ENCODE measurements around the gene CDKN2A. TPM values are rescaled to one million over a fixed set of nuclear protein-coding genes. Genes with fewer than 3 reads are reported as not detected.

Gene CDKN2A
- total RNA-seq, 1 experiment from 2014 or later: not detected

GRCh38 chr9:21982861-21983560 lies 11.2 kb downstream of the CDKN2A start:
- Histone ChIP-seq H3K27me3 (ENCODE audit: control insufficient read depth, insufficient read depth, low read length) (no peaks in the 10 kb centered on the region), H3K9me3 (ENCODE audit: control insufficient read depth, insufficient read depth, low read depth, low read length) (no peaks in the 10 kb centered on the region), H3K36me3 (ENCODE audit: control insufficient read depth, insufficient read depth, low read length) (no peaks in the 10 kb centered on the region), H3K4me1 (ENCODE audit: control insufficient read depth, insufficient read depth, low read length) (no peaks in the 10 kb centered on the region), H3K27ac (ENCODE audit: low read length) (no peak overlapping the region), H3K4me3 (ENCODE audit: low read depth in 2 of 2, low read length in 2 of 2) (no peak overlapping the region)
- POLR2A ChIA-PET: no interaction called here
- intact Hi-C loops (cut with micrococcal nuclease; ENCODE audit: unreplicated experiment) (no loop called here), in situ Hi-C loops (cut with HindIII; ENCODE audit: low pct_unique_long_range_greater_than_20kb, low sequenced_read_pairs) (no loop called here)
- ATAC-seq (no peak), DNase-seq (ENCODE audit: low read depth, low spot score) (no peak)
- TF ChIP-seq SIN3A (IDR thresholded peaks at IDR 0.05; ENCODE audit: borderline replicate concordance, insufficient read depth, low read depth, low read length) (no peak), POLR2AphosphoS5 (IDR thresholded peaks at IDR 0.05; ENCODE audit: low read depth, low read length) (no peak), TCF7L2 (IDR thresholded peaks at IDR 0.05; ENCODE audit: low read depth, low read length) (no peak), REST (IDR thresholded peaks at IDR 0.05; ENCODE audit: insufficient read depth in 1 of 2, low read depth in 2 of 2, low read length in 1 of 2) (no peak), CTCF (IDR thresholded peaks at IDR 0.05) (no peak)
- BruUV-seq (replicated peaks): no TSS peak
- CTCF ChIA-PET: no interaction called here

- no peaks in the 10 kb centered on the region for H3K9me3 ChIP-seq (ENCODE audit: control insufficient read depth, insufficient read depth, low read depth, low read length)
- ChIA-PET POLR2A (no interaction called here), CTCF (no interaction called here)
- in situ Hi-C loops (cut with HindIII; ENCODE audit: low pct_unique_long_range_greater_than_20kb, low sequenced_read_pairs): no loop called here
- no peak for ATAC-seq
- H3K27me3 ChIP-seq (ENCODE audit: control insufficient read depth, insufficient read depth, low read length): no peaks in the 10 kb centered on the region
- H3K4me3 ChIP-seq (ENCODE audit: low read depth in 2 of 2, low read length in 2 of 2): no peak overlapping the region
- no peak overlapping the region for H3K27ac ChIP-seq (ENCODE audit: low read length)
- no TSS peak for BruUV-seq (replicated peaks)
- H3K36me3 ChIP-seq (ENCODE audit: control insufficient read depth, insufficient read depth, low read length): no peaks in the 10 kb centered on the region
- H3K4me1 ChIP-seq (ENCODE audit: control insufficient read depth, insufficient read depth, low read length): no peaks in the 10 kb centered on the region
- intact Hi-C loops (cut with micrococcal nuclease; ENCODE audit: unreplicated experiment): no loop called here
- no peak for DNase-seq (ENCODE audit: low read depth, low spot score)
- TF ChIP-seq REST (IDR thresholded peaks at IDR 0.05; ENCODE audit: insufficient read depth in 1 of 2, low read depth in 2 of 2, low read length in 1 of 2): no peak
- no peak for TF ChIP-seq SIN3A (IDR thresholded peaks at IDR 0.05; ENCODE audit: borderline replicate concordance, insufficient read depth, low read depth, low read length)
- TF ChIP-seq CTCF (IDR thresholded peaks at IDR 0.05): no peak
- TF ChIP-seq TCF7L2 (IDR thresholded peaks at IDR 0.05; ENCODE audit: low read depth, low read length): no peak
- no peak for TF ChIP-seq POLR2AphosphoS5 (IDR thresholded peaks at IDR 0.05; ENCODE audit: low read depth, low read length)
Measured at GRCh38 chr9:21982391-21982790, 11.8 kb downstream of the CDKN2A start.

Measured in Panc1 (cell line).